ENCODE measurements around the gene CCDC120. TPM values are rescaled to one million over a fixed set of nuclear protein-coding genes. Genes with fewer than 3 reads are reported as not detected.

The CCDC120 gene
- polyA plus RNA-seq, 1 of the 3 experiments (the other 2 are of a cell fraction): 2.1 TPM

DNA sequence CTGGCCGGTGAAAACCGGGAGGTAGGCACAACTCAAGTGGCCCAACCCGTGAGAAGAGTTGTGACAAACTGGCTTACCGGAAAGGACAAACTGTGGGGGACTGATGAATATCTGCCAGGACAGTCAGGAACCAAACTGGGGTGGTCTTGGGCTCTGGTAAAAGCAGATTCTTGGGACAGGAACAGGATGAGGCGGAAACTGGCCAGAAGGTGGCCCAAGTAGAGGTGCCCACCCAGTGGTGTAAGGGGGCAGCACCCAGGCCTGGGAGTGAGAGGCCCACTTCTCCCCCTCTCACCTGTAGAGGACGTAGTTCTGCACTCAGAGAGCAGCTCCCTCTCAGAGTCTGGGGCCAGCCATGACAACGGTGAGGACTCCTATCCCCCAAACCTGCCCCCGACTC is 5.9 kb downstream of the CCDC120 start:
- H3K9me2 ChIP-seq: no peaks in the 10 kb centered on the region
- no peak overlapping the region for H3K9ac ChIP-seq
- 76% methylated on average over 6 of the region's 8 CpGs for WGBS (ENCODE audit: low lambda C conversion rate)
- H4K20me1 ChIP-seq (ENCODE audit: insufficient read depth): no peaks in the 10 kb centered on the region
- no peaks in the 10 kb centered on the region; the same call in 1 of the 2 replicates for H3K27me3 ChIP-seq (ENCODE audit: insufficient read depth)
- H3K4me2 ChIP-seq: no peak overlapping the region
- H3K27ac ChIP-seq (ENCODE audit: low read depth in 2 of 2, low read length in 1 of 2): no peak overlapping the region
- ChIA-PET POLR2A (no interaction called here), CTCF (no interaction called here)
- no peak for TF ChIP-seq NRF1 (IDR thresholded peaks at IDR 0.05; ENCODE audit: low read depth, low read length)
- no peak for TF ChIP-seq ELF1 (IDR thresholded peaks at IDR 0.05)
- no peak for TF ChIP-seq EZH2phosphoT487 (IDR thresholded peaks at IDR 0.05; ENCODE audit: borderline replicate concordance, low read depth)
- no peak for TF ChIP-seq PBX3 (IDR thresholded peaks at IDR 0.05)
- TF ChIP-seq SIN3A (IDR thresholded peaks at IDR 0.05; ENCODE audit: borderline replicate concordance, low read depth, low read length): no peak
- TF ChIP-seq, protein P1, sequence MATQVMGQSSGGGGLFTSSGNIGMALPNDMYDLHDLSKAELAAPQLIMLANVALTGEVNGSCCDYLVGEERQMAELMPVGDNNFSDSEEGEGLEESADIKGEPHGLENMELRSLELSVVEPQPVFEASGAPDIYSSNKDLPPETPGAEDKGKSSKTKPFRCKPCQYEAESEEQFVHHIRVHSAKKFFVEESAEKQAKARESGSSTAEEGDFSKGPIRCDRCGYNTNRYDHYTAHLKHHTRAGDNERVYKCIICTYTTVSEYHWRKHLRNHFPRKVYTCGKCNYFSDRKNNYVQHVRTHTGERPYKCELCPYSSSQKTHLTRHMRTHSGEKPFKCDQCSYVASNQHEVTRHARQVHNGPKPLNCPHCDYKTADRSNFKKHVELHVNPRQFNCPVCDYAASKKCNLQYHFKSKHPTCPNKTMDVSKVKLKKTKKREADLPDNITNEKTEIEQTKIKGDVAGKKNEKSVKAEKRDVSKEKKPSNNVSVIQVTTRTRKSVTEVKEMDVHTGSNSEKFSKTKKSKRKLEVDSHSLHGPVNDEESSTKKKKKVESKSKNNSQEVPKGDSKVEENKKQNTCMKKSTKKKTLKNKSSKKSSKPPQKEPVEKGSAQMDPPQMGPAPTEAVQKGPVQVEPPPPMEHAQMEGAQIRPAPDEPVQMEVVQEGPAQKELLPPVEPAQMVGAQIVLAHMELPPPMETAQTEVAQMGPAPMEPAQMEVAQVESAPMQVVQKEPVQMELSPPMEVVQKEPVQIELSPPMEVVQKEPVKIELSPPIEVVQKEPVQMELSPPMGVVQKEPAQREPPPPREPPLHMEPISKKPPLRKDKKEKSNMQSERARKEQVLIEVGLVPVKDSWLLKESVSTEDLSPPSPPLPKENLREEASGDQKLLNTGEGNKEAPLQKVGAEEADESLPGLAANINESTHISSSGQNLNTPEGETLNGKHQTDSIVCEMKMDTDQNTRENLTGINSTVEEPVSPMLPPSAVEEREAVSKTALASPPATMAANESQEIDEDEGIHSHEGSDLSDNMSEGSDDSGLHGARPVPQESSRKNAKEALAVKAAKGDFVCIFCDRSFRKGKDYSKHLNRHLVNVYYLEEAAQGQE (IDR thresholded peaks at IDR 0.05; ENCODE audit: low read depth, low read length): no peak
- TF ChIP-seq TCF12 (IDR thresholded peaks at IDR 0.05): no peak
- no peaks in the 10 kb centered on the region for H3K9me3 ChIP-seq
- no peaks in the 10 kb centered on the region for H3F3A ChIP-seq (replicated peaks; ENCODE audit: insufficient read depth)
- H3K4me3 ChIP-seq (ENCODE audit: low read depth in 2 of 2, low read length in 1 of 2): no peak overlapping the region
- H3K36me3 ChIP-seq (replicated peaks in 1 of 2; ENCODE audit: control insufficient read depth in 1 of 2, insufficient read depth in 2 of 2, low read length in 1 of 2): no peaks in the 10 kb centered on the region
- no peak for DNase-seq
- no peaks in the 10 kb centered on the region for H3K79me2 ChIP-seq (ENCODE audit: insufficient read depth)
- no peaks in the 10 kb centered on the region for H3K4me1 ChIP-seq (ENCODE audit: control insufficient read depth in 1 of 2, insufficient read depth in 2 of 2, low read depth in 1 of 2, low read length in 1 of 2)
- H2AFZ ChIP-seq (ENCODE audit: low read depth): no peak overlapping the region

GRCh38 chrX:49066278-49066677 is 7.5 kb downstream of the CCDC120 start:
- 57% methylated on average over 2 of the region's 2 CpGs for WGBS (ENCODE audit: low lambda C conversion rate)
- DNase-seq: no peak
- Histone ChIP-seq H3K4me1 (ENCODE audit: control insufficient read depth in 1 of 2, insufficient read depth in 2 of 2, low read depth in 1 of 2, low read length in 1 of 2) (no peaks in the 10 kb centered on the region), H4K20me1 (ENCODE audit: insufficient read depth) (0 out of 2 replicates have a peak, but pooled peaks cover 5% of the 10 kb centered on the region), H3K4me2 (no peak overlapping the region), H3K9me2 (no peaks in the 10 kb centered on the region), H3K27ac (ENCODE audit: low read depth in 2 of 2, low read length in 1 of 2) (no peak overlapping the region), H3K79me2 (ENCODE audit: insufficient read depth) (peaks cover 6% of the 10 kb centered on the region; the same call in 1 of the 2 replicates), H3F3A (replicated peaks; ENCODE audit: insufficient read depth) (no peaks in the 10 kb centered on the region), H3K9ac (no peak overlapping the region), H2AFZ (ENCODE audit: low read depth) (no peak overlapping the region), H3K36me3 (replicated peaks in 1 of 2; ENCODE audit: control insufficient read depth in 1 of 2, insufficient read depth in 2 of 2, low read length in 1 of 2) (no peaks in the 10 kb centered on the region), H3K27me3 (ENCODE audit: insufficient read depth) (no peaks in the 10 kb centered on the region; the same call in 1 of the 2 replicates), H3K9me3 (no peaks in the 10 kb centered on the region), H3K4me3 (ENCODE audit: low read depth in 2 of 2, low read length in 1 of 2) (no peak overlapping the region)
- ChIA-PET POLR2A (no interaction called here), CTCF (no interaction called here)
- TF ChIP-seq MEF2A (IDR thresholded peaks at IDR 0.05; ENCODE audit: borderline replicate concordance, low read depth) (no peak), TEAD4 (IDR thresholded peaks at IDR 0.05; ENCODE audit: borderline replicate concordance, insufficient read depth) (no peak), NFIC (IDR thresholded peaks at IDR 0.05; ENCODE audit: borderline replicate concordance) (no peak), GABPA (IDR thresholded peaks at IDR 0.05; ENCODE audit: low read depth) (no peak), IRF3 (IDR thresholded peaks at IDR 0.05; ENCODE audit: low read depth, low read length) (no peak), USF1 (IDR thresholded peaks at IDR 0.05; ENCODE audit: borderline replicate concordance, low read depth) (no peak), GATA2 (CRISPR knock-in tag; IDR thresholded peaks at IDR 0.05) (no peak), JUND (IDR thresholded peaks at IDR 0.05) (no peak), TAF1 (IDR thresholded peaks at IDR 0.05; ENCODE audit: borderline replicate concordance, low read depth, low read length) (no peak), EP300 (IDR thresholded peaks at IDR 0.05; ENCODE audit: borderline replicate concordance in 1 of 2, low read depth in 1 of 2, low read length in 1 of 2) (no peak), RFX5 (IDR thresholded peaks at IDR 0.05; ENCODE audit: low read length) (no peak), FOXJ3 (CRISPR knock-in tag; IDR thresholded peaks at IDR 0.05) (no peak), MXI1 (IDR thresholded peaks at IDR 0.05; ENCODE audit: low read depth, low read length) (no peak), RXRA (IDR thresholded peaks at IDR 0.05; ENCODE audit: borderline replicate concordance, low read depth) (no peak), YY1 (IDR thresholded peaks at IDR 0.05; ENCODE audit: low read depth) (no peak)
- TF ChIP-seq, protein P2, sequence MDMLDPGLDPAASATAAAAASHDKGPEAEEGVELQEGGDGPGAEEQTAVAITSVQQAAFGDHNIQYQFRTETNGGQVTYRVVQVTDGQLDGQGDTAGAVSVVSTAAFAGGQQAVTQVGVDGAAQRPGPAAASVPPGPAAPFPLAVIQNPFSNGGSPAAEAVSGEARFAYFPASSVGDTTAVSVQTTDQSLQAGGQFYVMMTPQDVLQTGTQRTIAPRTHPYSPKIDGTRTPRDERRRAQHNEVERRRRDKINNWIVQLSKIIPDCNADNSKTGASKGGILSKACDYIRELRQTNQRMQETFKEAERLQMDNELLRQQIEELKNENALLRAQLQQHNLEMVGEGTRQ (IDR thresholded peaks at IDR 0.05; ENCODE audit: borderline replicate concordance, low read depth, low read length): no peak

Data from SK-N-SH (cell line).